Neural cell (in vitro differentiated cells): ENCODE measurements around the gene ARHGAP27. TPM values are rescaled to one million over a fixed set of nuclear protein-coding genes. Genes with fewer than 3 reads are reported as not detected.

Experiments
- H2AFZ ChIP-seq: fragments of 200-600, 300-800 bp; sonication (generic), shearing (Covaris generic); 2 replicates; pipeline ENCODE4 v1.6.0; 2014; ENCODE audit warnings: low read depth, mild to moderate bottlenecking, antibody characterized with exemption, low read length, moderate library complexity
- H3F3A ChIP-seq: fragments of 200-600 bp; shearing (Covaris generic); 2 replicates; pipeline ENCODE4 v1.6.1; 2016; ENCODE audit warnings: mild to moderate bottlenecking, moderate library complexity, mixed read lengths, antibody characterized with exemption, low read length; ENCODE audit not compliant: insufficient read depth, poor library complexity, severe bottlenecking
- H3K27ac ChIP-seq: fragments of 200-600, 300-800 bp; sonication (generic), shearing (Covaris generic); 2 replicates; pipeline ENCODE4 v1.5.1; 2014; ENCODE audit warnings: mild to moderate bottlenecking, low read length, moderate library complexity
- H3K27me3 ChIP-seq: fragments of 300-800, 200-600 bp; sonication (generic), shearing (Covaris generic); 2 replicates; pipeline ENCODE4 v1.6.0; 2014; ENCODE audit warnings: mild to moderate bottlenecking, low read depth, low read length, moderate library complexity; ENCODE audit not compliant: insufficient read depth
- H3K36me3 ChIP-seq: fragments of 300-800, 200-600 bp; sonication (generic), shearing (Covaris generic); 2 replicates; pipeline ENCODE4 v1.5.1; 2014; ENCODE audit warnings: mild to moderate bottlenecking, antibody characterized with exemption, low read length, moderate library complexity; ENCODE audit not compliant: insufficient read depth
- H3K4me2 ChIP-seq: fragments of 300-800, 200-600 bp; sonication (generic), shearing (Covaris generic); 2 replicates; pipeline ENCODE4 v1.6.0; 2014; ENCODE audit warnings: mild to moderate bottlenecking, low read length
- H3K4me3 ChIP-seq: fragments of 300-800, 200-600 bp; sonication (generic), shearing (Covaris generic); 2 replicates; pipeline ENCODE4 v1.5.1; 2014; ENCODE audit warnings: mild to moderate bottlenecking, low read length, moderate library complexity
- H3K79me2 ChIP-seq: fragments of 200-600 bp; shearing (Covaris generic); replicated peaks from 2 replicates; pipeline ENCODE4 v1.6.0; 2014; ENCODE audit warnings: mild to moderate bottlenecking, low read length, moderate library complexity; ENCODE audit not compliant: insufficient read depth
- H3K9ac ChIP-seq: fragments of 300-800, 200-600 bp; sonication (generic), shearing (Covaris generic); 2 replicates; pipeline ENCODE4 v1.6.1; 2016; ENCODE audit warnings: mild to moderate bottlenecking, low read length, mixed read lengths
- H3K9me2 ChIP-seq: fragments of 200-600 bp; shearing (Covaris generic); 2 replicates; pipeline ENCODE4 v1.6.1; 2016; ENCODE audit warnings: mild to moderate bottlenecking, low read length, mixed read lengths; ENCODE audit not compliant: insufficient read depth
- H3K9me3 ChIP-seq: fragments of 200-600, 300-800 bp; sonication (generic), shearing (Covaris generic); 2 replicates; pipeline ENCODE4 v1.6.1; 2016; ENCODE audit warnings: mild to moderate bottlenecking, mixed run types, low read length, moderate library complexity, mixed read lengths
- H4K20me1 ChIP-seq: fragments of 200-600 bp; shearing (Covaris generic); 2 replicates; pipeline ENCODE4 v1.6.1; 2016; ENCODE audit warnings: mild to moderate bottlenecking, mixed run types; ENCODE audit not compliant: insufficient read depth
- CTCF ChIP-seq: fragments of 450-650 bp; IDR thresholded peaks from 2 replicates; pipeline ENCODE4 v1.5.1; 2014; ENCODE audit warnings: antibody characterized with exemption, mild to moderate bottlenecking, moderate library complexity; ENCODE audit not compliant: poor library complexity, severe bottlenecking
- EP300 ChIP-seq: fragments of 450-650 bp; conservative IDR thresholded peaks from 2 replicates; pipeline ENCODE4 v1.6.1; 2014; ENCODE audit warnings: antibody characterized with exemption, mild to moderate bottlenecking, moderate library complexity; ENCODE audit not compliant: poor library complexity, severe bottlenecking
- EZH2 ChIP-seq: fragments of 200-600, 300-800 bp; shearing (Covaris generic), sonication (generic); IDR thresholded peaks from 2 replicates; pipeline ENCODE4 v1.6.1; 2014; ENCODE audit warnings: antibody characterized with exemption, low read length, borderline replicate concordance, mild to moderate bottlenecking; ENCODE audit not compliant: insufficient read depth, poor library complexity, severe bottlenecking
- MXI1 ChIP-seq: fragments of 450-650 bp; conservative IDR thresholded peaks from 2 replicates; pipeline ENCODE4 v1.6.1; 2014; ENCODE audit warnings: antibody characterized with exemption, mild to moderate bottlenecking; ENCODE audit not compliant: poor library complexity, severe bottlenecking
- POLR2AphosphoS5 ChIP-seq: IDR thresholded peaks from 2 replicates; pipeline ENCODE4 v1.6.1; 2012
- RAD21 ChIP-seq: fragments of 450-650 bp; conservative IDR thresholded peaks from 2 replicates; pipeline ENCODE4 v1.6.1; 2014; ENCODE audit warnings: antibody characterized with exemption, mild to moderate bottlenecking, moderate library complexity
- REST ChIP-seq: IDR thresholded peaks from 2 replicates; pipeline ENCODE4 v1.6.1; 2012; ENCODE audit warnings: borderline replicate concordance
- SMC3 ChIP-seq: fragments of 450-650 bp; conservative IDR thresholded peaks from 2 replicates; pipeline ENCODE4 v1.6.1; 2014; ENCODE audit warnings: antibody characterized with exemption, mild to moderate bottlenecking, moderate library complexity; ENCODE audit not compliant: poor library complexity
- TAF1 ChIP-seq: IDR thresholded peaks from 2 replicates; pipeline ENCODE4 v1.6.1; 2012; ENCODE audit warnings: low read depth
- polyA plus RNA-seq: library from polyadenylated mRNA; depleted of rRNA; stranded (reverse); fragments of >200 nt; gene quantifications from 2 replicates; pipeline ENCODE4 v1.2.3, GENCODE V29; 2014

Gene ARHGAP27
- polyA plus RNA-seq, 1 donor from 2014 or later, result 7.4 TPM

GRCh38 chr17:45437465-45438283, 5.0 kb upstream of the ARHGAP27 start:
- H3K36me3 ChIP-seq, result no peaks in the 10 kb centered on the region
- no peaks in the 10 kb centered on the region for H3K9me2 ChIP-seq
- H2AFZ ChIP-seq, result no peak overlapping the region
- no peak for TF ChIP-seq EP300
- TF ChIP-seq CTCF, result no peak
- TF ChIP-seq TAF1, result no peak
- TF ChIP-seq SMC3, result no peak
- no peak for TF ChIP-seq MXI1
- no peak for TF ChIP-seq POLR2AphosphoS5
- no peak for TF ChIP-seq EZH2
- TF ChIP-seq REST, result no peak
- no peak for TF ChIP-seq RAD21
- no peak overlapping the region for H3K4me3 ChIP-seq
- H3K79me2 ChIP-seq, result no peaks in the 10 kb centered on the region
- peaks cover 13% of the 10 kb centered on the region for H3K27me3 ChIP-seq
- H3K9ac ChIP-seq, result no peak overlapping the region
- H3K9me3 ChIP-seq, result no peaks in the 10 kb centered on the region
- H3K27ac ChIP-seq, result no peak overlapping the region
- no peak overlapping the region for H3K4me2 ChIP-seq
- H4K20me1 ChIP-seq, result no peaks in the 10 kb centered on the region
- H3F3A ChIP-seq, result no peaks in the 10 kb centered on the region

- no peaks in the 10 kb centered on the region for H3F3A ChIP-seq
- TF ChIP-seq REST (no peak), MXI1 (no peak), RAD21 (no peak), POLR2AphosphoS5 (no peak), EZH2 (no peak), EP300 (no peak), SMC3 (no peak), CTCF (no peak), TAF1 (no peak)
- H3K27ac ChIP-seq, result no peak overlapping the region
- H3K9me3 ChIP-seq, result no peaks in the 10 kb centered on the region
- no peak overlapping the region for H2AFZ ChIP-seq
- no peak overlapping the region for H3K4me2 ChIP-seq
- H3K9me2 ChIP-seq, result no peaks in the 10 kb centered on the region
- no peaks in the 10 kb centered on the region for H4K20me1 ChIP-seq
- peaks cover 20% of the 10 kb centered on the region for H3K27me3 ChIP-seq
- no peaks in the 10 kb centered on the region for H3K79me2 ChIP-seq
- no peak overlapping the region for H3K9ac ChIP-seq
- no peaks in the 10 kb centered on the region for H3K36me3 ChIP-seq
- H3K4me3 ChIP-seq, result no peak overlapping the region
Observed at GRCh38 chr17:45436625-45437464, 4.2 kb upstream of the ARHGAP27 start.
